Spleen (tissue), 11 donors: ENCODE measurements around the gene PSMG2. TPM values are rescaled to one million over a fixed set of nuclear protein-coding genes. Genes with fewer than 3 reads are reported as not detected.
A peak's percentile ranks its signal among the peaks of the same experiment; 100 is the strongest.

Source experiments
- DNase-seq: peaks from one replicate; pipeline ENCODE4 v3.0.0-alpha.2; 2020
- H3K27ac ChIP-seq, 8 donors: fragments of 200-600 bp; sonication (generic) in 7 of 8; 1 replicate in 4 of 8; 2 replicates in 4 of 8; pipeline versions ENCODE4 v1.5.0 to v1.8.0; 2016 to 2021; ENCODE audit warnings: inconsistent platforms in 4 of 8, mild to moderate bottlenecking in 4 of 8, moderate library complexity in 1 of 8
- H3K27me3 ChIP-seq, 7 donors: fragments of 200-600 bp; sonication (generic) in 6 of 7; replicated peaks in 1 of 7; 1 replicate in 4 of 7; 2 replicates in 3 of 7; pipeline versions ENCODE4 v1.5.0 to v1.8.0; 2016 to 2021; ENCODE audit warnings: inconsistent platforms in 3 of 7, mild to moderate bottlenecking in 1 of 7
- H3K36me3 ChIP-seq, 6 donors: fragments of 200-600 bp; sonication (generic) in 5 of 6; 1 replicate in 4 of 6; 2 replicates in 2 of 6; pipeline versions ENCODE4 v1.5.0 to v1.8.0; 2016 to 2021; ENCODE audit warnings: inconsistent platforms in 2 of 6
- H3K4me1 ChIP-seq, 6 donors: fragments of 200-600 bp; sonication (generic) in 5 of 6; 1 replicate in 3 of 6; 2 replicates in 3 of 6; pipeline versions ENCODE4 v1.5.0 to v1.8.0; 2016 to 2021; ENCODE audit warnings: inconsistent platforms in 3 of 6
- H3K4me3 ChIP-seq, 8 donors: fragments of 200-600 bp; sonication (generic) in 7 of 8; 1 replicate in 4 of 8; 2 replicates in 4 of 8; pipeline versions ENCODE4 v1.5.0 to v1.8.0; 2016 to 2021; ENCODE audit warnings: inconsistent platforms in 4 of 8, mild to moderate bottlenecking in 4 of 8, moderate library complexity in 2 of 8
- H3K9me3 ChIP-seq, 8 donors: fragments of 200-600 bp; sonication (generic) in 7 of 8; 1 replicate in 4 of 8; 2 replicates in 4 of 8; pipeline versions ENCODE4 v1.5.0 to v1.8.0; 2016 to 2021; ENCODE audit warnings: inconsistent platforms in 4 of 8
- CTCF ChIP-seq, 11 experiments: fragments of 200-600 bp in 7 of 11; fragments of 450-650 bp in 4 of 11; sonication (generic) in 4 of 11; IDR thresholded peaks in 8 of 11; conservative IDR thresholded peaks in 3 of 11; 1 replicate in 7 of 11; 2 replicates in 4 of 11; pipeline versions ENCODE4 v1.4.0 to v1.8.0; 2016 to 2021; ENCODE audit warnings: antibody characterized with exemption in 11 of 11, inconsistent platforms in 4 of 11, mild to moderate bottlenecking in 1 of 11
- POLR2A ChIP-seq, 3 donors: fragments of 450-650 bp; IDR thresholded peaks; one replicate each; pipeline ENCODE4 v1.5.1; 2017; ENCODE audit warnings: antibody characterized with exemption in 3 of 3, mild to moderate bottlenecking in 1 of 3
- POLR2AphosphoS5 ChIP-seq, 3 donors: sonication (generic); formaldehyde crosslinking; IDR thresholded peaks; one replicate each; pipeline ENCODE4 v1.5.1; 2017; ENCODE audit warnings: antibody characterized with exemption in 3 of 3
- WGBS, 5 donors: extraction: QIAGEN DNeasy Blood & Tissue Kit in 3 of 5; methylation state at CpG; one replicate each; pipeline versions ENCODE4 v1.1.5 to v1.1.7; 2013 to 2018; 5-methylcytosine and 5-hydroxymethylcytosine counted together
- intact Hi-C: fragments of 100-400 bp; cut with DNase I; formaldehyde crosslinking; loops from one replicate; pipeline ENCODE4 v1.15.0; 2023; ENCODE audit warnings: low total_unique reads
- polyA plus RNA-seq, 3 donors: library from polyadenylated mRNA; stranded (reverse); fragments of 200-250 nt; gene quantifications; one replicate each; pipeline ENCODE4 v1.2.1, GENCODE V29; 2013
- total RNA-seq, 7 donors: library from RNA; depleted of rRNA in 3 of 7; stranded (reverse); fragments of >200 nt in 3 of 7; fragmentation: NEBNext Ultra II Directional in 4 of 7; extraction: Animal tissue kit (Norgen Biotek cat#: 25700) in 4 of 7; gene quantifications; one replicate each; pipeline versions ENCODE4 v1.1.0 to v1.2.1, GENCODE V29; 2016 to 2021
- donor health status: healthy with polysubstance abuse.
- donor health status: DM: no; HTN: no; CAD: no; lungs with moderate emphysema.
- donor health status: DM: no; HTN: no; CAD: no.
- donor health status: Bipolar disorder and iron deficiency.
- donor health status: healthy.
- donor health status: DM: no; HTN: no; CAD: no.
- donor health status: DM: yes; HTN: yes; CAD: no.

The PSMG2 gene
- total and polyA plus RNA-seq, 10 donors, result 50.0 to 98.6 (median 73.3) TPM

- Histone ChIP-seq H3K4me3 (no peak overlapping the region), H3K9me3 (no peaks in the 10 kb centered on the region), H3K27ac (no peak overlapping the region), H3K36me3 (peaks cover 0 to 34% (median 2%) of the 10 kb centered on the region in 6 donors), H3K4me1 (no peaks in the 10 kb centered on the region), H3K27me3 (no peaks in the 10 kb centered on the region)
- no peak for TF ChIP-seq CTCF (IDR thresholded peaks at IDR 0.05 in 8 of 11, conservative IDR thresholded peaks at IDR 0.05 in 3 of 11)
- no peak for TF ChIP-seq POLR2AphosphoS5 (IDR thresholded peaks at IDR 0.05)
- no peak for TF ChIP-seq POLR2A (IDR thresholded peaks at IDR 0.05)
- DNase-seq, result no peak
- 89 to 95% (median 94%) methylated on average over 5 of the region's 5 CpGs for WGBS, 5 donors
- intact Hi-C loops, result no loop called here
Measured at GRCh38 chr18:12668041-12668440, 34.8 kb upstream of the PSMG2 start.

GRCh38 chr18:12679183-12679786 is 23.6 kb upstream of the PSMG2 start:
- H3K36me3 ChIP-seq, result peaks cover 0 to 95% (median 5%) of the 10 kb centered on the region in 6 donors
- intact Hi-C loops, result no loop called here
- peak in 2 of 3 donors; percentile 81 to 86 for TF ChIP-seq POLR2AphosphoS5 (IDR thresholded peaks at IDR 0.05)
- TF ChIP-seq CTCF (IDR thresholded peaks at IDR 0.05 in 8 of 11, conservative IDR thresholded peaks at IDR 0.05 in 3 of 11), result no peak
- peak in 1 of 3 donors; percentile 48 for TF ChIP-seq POLR2A (IDR thresholded peaks at IDR 0.05)
- 5 to 16% (median 12%) methylated on average over 8 of the region's 8 CpGs for WGBS, 5 donors
- H3K4me1 ChIP-seq, result peaks cover 4 to 14% (median 11%) of the 10 kb centered on the region in 6 donors
- H3K27me3 ChIP-seq, result no peaks in the 10 kb centered on the region
- no peaks in the 10 kb centered on the region for H3K9me3 ChIP-seq
- H3K27ac ChIP-seq, result peak overlapping the region; percentile 65 to 87 (median 82)
- peak overlapping the region in 1 of 8 donors; percentile 39 for H3K4me3 ChIP-seq
- peak; percentile 79 for DNase-seq

GRCh38 chr18:12686100-12686499 is 16.7 kb upstream of the PSMG2 start:
- Histone ChIP-seq H3K27me3 (no peaks in the 10 kb centered on the region), H3K9me3 (no peaks in the 10 kb centered on the region), H3K4me3 (no peak overlapping the region), H3K27ac (no peak overlapping the region), H3K36me3 (peaks cover 0 to 64% (median 7%) of the 10 kb centered on the region in 6 donors), H3K4me1 (peaks cover 0 to 4% (median 0%) of the 10 kb centered on the region in 6 donors)
- DNase-seq, result no peak
- TF ChIP-seq POLR2A (IDR thresholded peaks at IDR 0.05) (no peak), CTCF (IDR thresholded peaks at IDR 0.05 in 8 of 11, conservative IDR thresholded peaks at IDR 0.05 in 3 of 11) (no peak), POLR2AphosphoS5 (IDR thresholded peaks at IDR 0.05) (no peak)
- 70 to 82% (median 78%) methylated on average over 3 of the region's 3 CpGs for WGBS, 5 donors
- intact Hi-C loops, result no loop called here

- Histone ChIP-seq H3K27ac (no peak overlapping the region), H3K27me3 (no peaks in the 10 kb centered on the region), H3K4me1 (peaks cover 0 to 4% (median 0%) of the 10 kb centered on the region in 6 donors), H3K9me3 (no peaks in the 10 kb centered on the region), H3K4me3 (no peak overlapping the region), H3K36me3 (peaks cover 0 to 59% (median 11%) of the 10 kb centered on the region in 6 donors)
- TF ChIP-seq POLR2A (IDR thresholded peaks at IDR 0.05) (no peak), POLR2AphosphoS5 (IDR thresholded peaks at IDR 0.05) (no peak), CTCF (IDR thresholded peaks at IDR 0.05 in 8 of 11, conservative IDR thresholded peaks at IDR 0.05 in 3 of 11) (no peak)
- intact Hi-C loops, result no loop called here
- no peak for DNase-seq
- 50 to 68% (median 61%) methylated on average over 4 of the region's 4 CpGs for WGBS, 5 donors
Measured at GRCh38 chr18:12689256-12689850, 13.5 kb upstream of the PSMG2 start.
